GM19351 (cell line): Measurements from ENCODE around the gene FMNL2.
A peak's percentile ranks its signal among the peaks of the same experiment; 100 is the strongest.

Experiments used
- ATAC-seq: cut with Tn5 transposase; IDR thresholded peaks from one replicate; pipeline ENCODE4 v1.9.1; 2021; ENCODE audit warnings: mild to moderate bottlenecking, moderate library complexity; ENCODE audit not compliant: unreplicated experiment

The FMNL2 gene

DNA sequence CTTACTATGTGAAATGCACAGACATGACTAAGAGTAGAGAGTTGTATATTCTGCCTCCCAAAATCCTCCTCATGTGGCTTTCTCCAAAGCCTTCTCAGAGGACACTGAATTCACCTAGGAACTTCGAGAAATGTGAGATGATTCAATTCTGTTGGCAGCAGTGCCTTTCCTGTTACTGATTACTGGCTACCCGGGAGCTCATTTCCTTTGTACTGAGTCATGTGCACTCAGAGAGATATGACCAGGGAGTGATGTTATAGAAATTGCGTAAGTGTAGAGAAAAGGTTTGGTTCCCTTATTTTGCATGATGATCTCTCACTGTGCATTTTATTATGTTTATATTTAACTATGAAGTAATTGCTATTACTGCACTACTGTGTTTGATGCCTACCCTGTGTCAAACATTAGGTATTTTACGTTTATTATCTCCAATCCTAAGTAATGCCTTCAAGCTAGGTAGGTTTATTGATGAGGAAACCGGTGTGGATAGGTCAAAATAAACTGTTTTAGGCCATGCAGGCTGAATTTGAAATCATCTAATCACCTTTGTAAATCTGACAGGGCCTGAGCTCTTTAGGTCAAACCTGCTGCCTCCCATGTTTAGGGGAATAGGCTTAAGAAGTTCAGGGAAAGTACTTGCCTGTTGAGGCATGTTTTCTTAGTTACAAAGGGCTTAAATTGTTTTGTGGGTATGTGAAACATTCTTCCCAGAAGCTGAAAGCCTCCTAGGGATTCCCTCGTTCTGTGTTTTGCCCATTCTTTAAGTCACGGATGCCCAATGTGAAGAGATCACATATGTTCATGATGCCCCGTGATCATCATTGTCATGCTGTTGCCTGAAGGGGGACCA lies 86.8 kb downstream of the FMNL2 start:
- peak; percentile 74 for ATAC-seq

- no peak for ATAC-seq
Observed at GRCh38 chr2:152423684-152424083, 88.7 kb downstream of the FMNL2 start.

DNA sequence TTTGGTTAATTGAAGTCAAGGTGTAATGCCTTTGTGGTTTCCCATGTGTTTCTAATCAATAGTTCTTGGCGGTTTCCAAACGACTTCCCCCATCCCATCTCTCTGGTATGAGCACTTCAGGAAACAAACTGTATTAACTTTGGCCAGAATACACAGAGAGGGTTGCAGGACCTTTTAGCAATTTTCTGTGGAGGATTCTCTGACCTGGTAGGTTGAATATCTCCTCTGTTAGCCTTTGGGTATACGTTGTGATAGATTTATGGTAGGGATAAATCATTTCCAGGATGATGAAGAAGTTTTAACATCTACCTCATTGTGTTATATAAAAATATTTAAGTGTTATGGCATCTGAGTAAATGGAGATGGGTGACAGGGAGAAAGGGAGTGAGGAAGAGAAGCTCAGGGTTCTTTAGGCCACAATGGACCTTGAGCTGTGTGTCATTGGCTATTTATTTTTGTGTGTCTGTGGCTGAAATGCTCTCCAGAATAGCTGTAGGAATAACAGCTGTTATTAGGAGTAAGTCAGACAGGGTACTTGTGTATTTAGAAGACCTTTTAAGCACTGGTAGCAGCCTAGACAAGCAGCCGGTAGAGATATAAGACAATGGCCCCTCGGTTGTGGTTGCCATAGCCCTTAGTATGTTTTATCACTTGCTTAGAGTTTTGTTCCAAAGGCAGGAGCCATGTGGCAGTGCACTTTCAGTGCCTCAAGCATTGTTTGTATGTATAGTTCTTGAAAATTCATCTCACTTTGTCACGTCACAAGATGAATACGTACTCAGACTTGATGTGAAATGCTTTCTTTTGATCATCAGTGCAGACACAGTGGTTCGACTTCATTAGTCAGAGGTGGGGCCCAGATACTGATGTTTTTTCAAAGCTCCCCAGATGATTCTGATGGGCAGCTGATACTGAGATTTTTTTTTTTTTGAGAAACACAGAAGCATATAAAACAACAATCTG lies 91.1 kb downstream of the FMNL2 start:
- ATAC-seq, result no peak

GRCh38 chr2:152426801-152427200 lies 91.8 kb downstream of the FMNL2 start:
- ATAC-seq, result no peak

- ATAC-seq, result no peak
Observed at GRCh38 chr2:152427902-152428301, 92.9 kb downstream of the FMNL2 start.

- no peak for ATAC-seq
Observed at GRCh38 chr2:152428800-152429582, 94.0 kb downstream of the FMNL2 start.

DNA sequence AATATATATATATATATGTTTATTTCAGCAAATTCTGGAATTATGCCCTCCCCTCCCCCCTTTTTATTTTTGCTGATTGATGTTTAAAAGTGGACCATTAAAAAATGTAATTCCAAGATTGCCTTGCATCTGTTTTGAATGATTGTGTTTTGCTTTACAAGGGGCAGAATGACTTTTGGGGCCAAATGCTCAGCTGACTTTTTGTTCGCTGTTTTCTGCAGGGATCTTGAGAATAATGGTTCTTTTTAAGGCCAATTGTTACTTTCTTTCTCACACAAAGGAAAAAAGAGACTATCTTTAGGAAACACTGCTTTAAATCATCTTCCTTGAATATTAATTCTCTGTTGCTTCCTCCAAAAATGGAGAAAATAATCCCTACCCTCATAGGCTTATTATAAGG lies 95.9 kb downstream of the FMNL2 start:
- ATAC-seq, result no peak

GRCh38 chr2:152431370-152432098 lies 96.6 kb downstream of the FMNL2 start:
- no peak for ATAC-seq

GRCh38 chr2:152432206-152432653 lies 97.3 kb downstream of the FMNL2 start:
- no peak for ATAC-seq

DNA sequence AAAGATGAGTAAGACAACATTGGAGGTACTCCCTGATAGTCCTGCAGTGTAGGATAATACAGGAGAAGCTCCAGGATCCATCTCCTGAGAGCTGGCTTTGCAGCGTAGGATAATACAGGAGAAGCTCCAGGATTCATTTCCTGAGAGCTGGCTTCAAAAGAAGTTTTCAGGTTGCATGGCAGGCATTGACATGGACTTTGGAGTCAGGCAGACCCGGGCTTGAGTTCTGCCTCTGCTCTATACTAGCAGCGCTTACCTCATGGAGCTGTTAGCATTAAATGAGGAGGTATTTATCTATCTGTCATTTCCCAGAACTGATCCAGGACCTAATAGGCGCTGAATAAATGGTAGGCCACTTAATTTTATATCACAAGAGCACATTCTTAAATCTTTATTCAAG lies 97.8 kb downstream of the FMNL2 start:
- no peak for ATAC-seq

DNA sequence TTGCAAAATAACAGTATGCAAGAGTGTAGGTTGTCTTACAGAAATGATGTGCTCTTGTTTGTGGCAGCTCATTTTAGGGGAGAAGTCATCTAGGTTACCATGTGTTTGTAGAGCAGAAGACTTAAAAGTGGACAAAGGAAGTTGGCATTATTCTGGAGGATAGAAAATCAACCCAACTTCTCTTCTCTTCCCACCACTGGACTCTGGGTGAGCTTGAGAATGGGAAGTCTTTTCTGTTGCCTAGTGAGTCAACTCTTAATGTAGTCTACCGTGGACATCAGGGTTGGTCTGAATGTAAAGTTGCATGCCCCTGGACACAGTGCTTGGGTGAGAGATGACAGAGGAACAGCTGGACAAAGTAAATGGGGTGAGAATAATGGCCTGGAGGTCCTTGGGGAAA lies 98.3 kb downstream of the FMNL2 start:
- no peak for ATAC-seq

DNA sequence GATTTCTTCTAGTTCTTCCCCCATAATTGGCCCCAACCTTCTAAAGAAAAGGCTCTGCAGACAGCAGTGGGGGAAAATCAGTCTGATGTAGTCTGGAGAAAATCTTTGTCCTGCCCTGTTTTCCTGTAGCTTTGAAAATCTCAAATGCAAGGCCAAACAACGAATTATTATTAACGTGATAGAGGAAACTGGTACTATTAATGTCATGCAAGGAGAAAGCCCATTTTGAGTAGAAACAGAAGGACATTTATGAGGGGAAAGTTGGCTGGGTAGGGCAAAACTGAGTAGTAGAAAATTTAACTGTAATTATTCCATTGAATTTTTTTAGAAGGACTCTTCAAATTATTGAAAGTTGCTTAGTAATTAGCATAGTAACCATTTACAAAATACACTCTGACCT lies 98.8 kb downstream of the FMNL2 start:
- no peak for ATAC-seq

- no peak for ATAC-seq
Observed at GRCh38 chr2:152434395-152435182, 99.6 kb downstream of the FMNL2 start.

DNA sequence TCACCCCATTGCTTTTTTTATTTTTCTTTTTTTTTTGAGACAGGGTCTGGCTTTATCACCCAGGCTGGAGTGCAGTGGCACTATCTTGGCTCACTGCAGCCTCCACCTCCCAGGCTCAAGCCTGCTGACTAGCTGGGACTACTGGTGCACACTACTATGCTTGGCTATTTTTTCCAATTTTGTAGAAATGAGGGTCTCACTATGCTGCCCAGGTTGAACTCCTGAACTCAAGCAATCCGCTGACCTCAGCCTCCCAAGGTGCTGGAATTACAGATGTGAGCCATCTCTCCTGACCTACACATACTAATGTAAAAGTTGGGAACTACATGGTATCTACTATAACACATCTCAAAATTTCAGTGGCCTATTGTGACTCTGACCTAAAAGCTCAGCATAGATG lies 101.2 kb downstream of the FMNL2 start:
- no peak for ATAC-seq

GRCh38 chr2:152437276-152438108 lies 102.5 kb downstream of the FMNL2 start:
- no peak for ATAC-seq

DNA sequence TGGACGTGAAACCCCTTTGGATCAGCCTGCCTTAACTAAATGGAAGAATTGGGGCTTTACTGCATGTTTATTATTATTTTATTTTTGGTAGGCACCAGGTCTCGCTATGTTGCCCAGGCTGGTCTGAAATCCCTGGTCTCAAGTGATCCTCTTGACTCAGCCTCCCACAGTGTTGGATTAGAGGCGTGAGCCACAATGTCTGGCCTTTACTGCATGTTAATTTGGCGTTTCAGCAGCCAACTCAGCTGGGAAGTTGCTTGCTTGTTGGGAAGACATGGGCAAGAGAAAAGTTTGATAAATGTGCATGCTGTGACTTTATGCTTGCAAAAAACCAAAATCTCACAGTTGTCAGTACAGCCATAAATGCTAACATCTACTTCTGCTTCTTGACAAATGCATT lies 105.1 kb downstream of the FMNL2 start:
- ATAC-seq, result no peak

- ATAC-seq, result no peak
Observed at GRCh38 chr2:152440460-152440859, 105.5 kb downstream of the FMNL2 start.

GRCh38 chr2:152441961-152442360 lies 107.0 kb downstream of the FMNL2 start:
- ATAC-seq, result peak; percentile 63

- ATAC-seq, result no peak
Observed at GRCh38 chr2:152443771-152444170, 108.8 kb downstream of the FMNL2 start.
